Measurements from ENCODE around the gene ZSCAN21.

The ZSCAN21 gene

GRCh38 chr7:100107125-100107737, 57.7 kb downstream of the ZSCAN21 start:
- DNase-seq (ENCODE audit: low read depth), result no peak
- H3K4me3 ChIP-seq (ENCODE audit: low read depth, low read length), result no peak overlapping the region
- in situ Hi-C loops (cut with HindIII; ENCODE audit: low sequenced_read_pairs), result no loop called here
- no peak for TF ChIP-seq CTCF (IDR thresholded peaks at IDR 0.05; ENCODE audit: low read depth, low read length, missing control alignments)

- no peak overlapping the region for H3K4me3 ChIP-seq (ENCODE audit: low read depth, low read length)
- no peak for TF ChIP-seq CTCF (IDR thresholded peaks at IDR 0.05; ENCODE audit: low read depth, low read length, missing control alignments)
- in situ Hi-C loops (cut with HindIII; ENCODE audit: low sequenced_read_pairs), result no loop called here
- no peak for DNase-seq (ENCODE audit: low read depth)
Measured at GRCh38 chr7:100107890-100108289, 58.3 kb downstream of the ZSCAN21 start.

DNA sequence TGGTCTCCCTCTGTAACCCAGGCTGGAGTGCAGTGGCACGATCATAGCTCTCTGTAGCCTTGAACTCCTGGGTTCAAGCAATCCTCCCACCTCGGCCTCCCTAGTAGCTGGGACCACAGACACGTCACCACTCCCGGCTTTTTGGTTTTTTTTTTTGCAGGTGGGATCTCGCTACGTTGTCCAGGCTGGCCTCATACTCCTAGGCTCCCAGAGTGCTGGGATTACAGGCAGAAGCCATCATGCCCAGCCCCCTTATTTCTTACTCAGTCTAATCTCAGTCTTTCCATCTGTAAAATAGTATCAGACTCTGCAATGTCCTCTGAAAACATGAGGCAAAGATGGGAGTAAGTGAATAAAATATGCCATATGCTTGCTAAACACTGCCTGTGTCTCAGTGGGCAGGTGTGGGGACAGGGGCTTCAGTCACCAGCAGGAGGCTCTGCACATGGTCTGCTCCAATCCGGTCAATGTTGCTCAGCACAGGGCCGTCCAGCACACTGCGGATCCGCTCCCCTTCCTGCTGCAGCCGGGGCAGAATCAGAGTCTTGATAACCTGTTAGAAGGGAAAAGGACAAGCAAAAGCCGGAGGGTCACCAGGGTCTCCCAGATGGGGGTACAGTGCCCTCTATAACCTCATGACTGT, 60.1 kb downstream of the ZSCAN21 start:
- TF ChIP-seq CTCF (IDR thresholded peaks at IDR 0.05; ENCODE audit: low read depth, low read length, missing control alignments), result no peak
- DNase-seq (ENCODE audit: low read depth), result no peak
- no peak overlapping the region for H3K4me3 ChIP-seq (ENCODE audit: low read depth, low read length)
- in situ Hi-C loops (cut with HindIII; ENCODE audit: low sequenced_read_pairs), result no loop called here

- no peak for TF ChIP-seq CTCF (IDR thresholded peaks at IDR 0.05; ENCODE audit: low read depth, low read length, missing control alignments)
- no peak for DNase-seq (ENCODE audit: low read depth)
- in situ Hi-C loops (cut with HindIII; ENCODE audit: low sequenced_read_pairs), result no loop called here
- no peak overlapping the region for H3K4me3 ChIP-seq (ENCODE audit: low read depth, low read length)
Measured at GRCh38 chr7:100111156-100111555, 61.6 kb downstream of the ZSCAN21 start.

DNA sequence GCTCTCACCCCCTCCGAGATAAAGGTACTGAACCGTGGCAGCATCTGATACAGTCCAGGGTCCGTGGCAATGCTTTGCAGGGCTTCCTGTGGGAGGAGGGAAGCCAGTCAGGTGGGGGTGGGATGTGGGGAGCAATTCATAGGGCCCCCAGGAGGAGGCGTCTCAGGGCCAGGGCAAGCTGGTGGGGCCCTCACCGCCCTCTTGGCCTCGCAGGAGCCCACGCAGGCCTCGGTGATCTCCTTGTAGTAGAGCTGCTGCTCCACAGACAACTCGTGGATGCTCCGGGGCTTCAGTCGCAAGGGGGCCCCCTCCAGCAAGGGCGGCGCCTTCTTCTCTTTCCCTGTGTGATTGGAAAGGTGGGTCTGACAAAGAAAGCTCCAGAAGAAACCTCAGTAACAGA, 62.3 kb downstream of the ZSCAN21 start:
- no peak for DNase-seq (ENCODE audit: low read depth)
- no peak for TF ChIP-seq CTCF (IDR thresholded peaks at IDR 0.05; ENCODE audit: low read depth, low read length, missing control alignments)
- in situ Hi-C loops (cut with HindIII; ENCODE audit: low sequenced_read_pairs), result no loop called here
- no peak overlapping the region for H3K4me3 ChIP-seq (ENCODE audit: low read depth, low read length)
